Hematopoietic multipotent progenitor cell treated with erythropoietin and hydrocortisone succinate and interleukin-3 and kit ligand, for 4 days (in vitro differentiated cells): ENCODE data around the gene ACAD10.
"Not testable (repeated sequence)": the region's sequence is repeated elsewhere in the genome, so short reads cannot be mapped to it uniquely, and the experiment has no call there.

Source experiments
- DNase-seq: peaks from one replicate; pipeline ENCODE4 v3.0.0-alpha.2; 2015

The ACAD10 gene

GRCh38 chr12:111685811-111686573 is at the start of gene ACAD10, which contains the start of gene BRAP:
Gene ACAD10, plus strand, starts transcription at chr12:111686053. Its CDS starts 6,657 bp downstream, at chr12:111692710.
Gene BRAP, minus strand, starts transcription at chr12:111685956. Its CDS starts 164 bp downstream, at chr12:111685792.
- DNase-seq, result peak; percentile 98

- DNase-seq, result peak; percentile 91
Measured at GRCh38 chr12:111636209-111636945, 49.5 kb upstream of the ACAD10 start.

- DNase-seq, result peak; percentile 49
Measured at GRCh38 chr12:111638556-111638955, 47.3 kb upstream of the ACAD10 start.

GRCh38 chr12:111640506-111640905 is 45.3 kb upstream of the ACAD10 start:
- no peak for DNase-seq

GRCh38 chr12:111642681-111643426 is 43.0 kb upstream of the ACAD10 start:
- no peak for DNase-seq

- peak; percentile 32 for DNase-seq
Measured at GRCh38 chr12:111643427-111643826, 42.4 kb upstream of the ACAD10 start.

GRCh38 chr12:111645433-111645832 is 40.4 kb upstream of the ACAD10 start:
- no peak for DNase-seq

GRCh38 chr12:111650912-111651311 is 34.9 kb upstream of the ACAD10 start:
- no peak for DNase-seq

GRCh38 chr12:111652530-111652929 is 33.3 kb upstream of the ACAD10 start:
- DNase-seq, result not testable (repeated sequence)

GRCh38 chr12:111653596-111653995 is 32.3 kb upstream of the ACAD10 start:
- DNase-seq, result no peak

GRCh38 chr12:111655356-111655755 is 30.5 kb upstream of the ACAD10 start:
- DNase-seq, result no peak

GRCh38 chr12:111656016-111656415 is 29.8 kb upstream of the ACAD10 start:
- DNase-seq, result no peak

- no peak for DNase-seq
Measured at GRCh38 chr12:111664499-111664898, 21.4 kb upstream of the ACAD10 start.

GRCh38 chr12:111664961-111665865 is 20.6 kb upstream of the ACAD10 start:
- peak; percentile 31 for DNase-seq

- DNase-seq, result no peak
Measured at GRCh38 chr12:111672822-111673381, 13.0 kb upstream of the ACAD10 start.

- peak; percentile 58 for DNase-seq
Measured at GRCh38 chr12:111673503-111673902, 12.3 kb upstream of the ACAD10 start.

- DNase-seq, result no peak
Measured at GRCh38 chr12:111677186-111677585, 8.7 kb upstream of the ACAD10 start.

GRCh38 chr12:111684485-111685198 is 1.2 kb upstream of the ACAD10 start:
- peak; percentile 35 for DNase-seq

- peak; percentile 57 for DNase-seq
Measured at GRCh38 chr12:111685322-111685810, 487 bp upstream of the ACAD10 start.

GRCh38 chr12:111686574-111687105 is 787 bp downstream of the ACAD10 start:
- peak; percentile 37 for DNase-seq

GRCh38 chr12:111687255-111687654 is 1.4 kb downstream of the ACAD10 start:
- peak; percentile 67 for DNase-seq
